Ectodermal cell (in vitro differentiated cells): ENCODE data around the gene CASP8AP2.
"Not testable (repeated sequence)": the region's sequence is repeated elsewhere in the genome, so short reads cannot be mapped to it uniquely, and the experiment has no call there.

Experiments
- H3K27ac ChIP-seq: 2 replicates; pipeline ENCODE4 v1.7.0; 2013; ENCODE audit warnings: mild to moderate bottlenecking, low read depth, low read length; ENCODE audit not compliant: insufficient read depth, poor library complexity, severe bottlenecking
- H3K27me3 ChIP-seq: 2 replicates; pipeline ENCODE4 v1.7.0; 2013; ENCODE audit warnings: mild to moderate bottlenecking, low read length; ENCODE audit not compliant: insufficient read depth, control insufficient read depth, poor library complexity, severe bottlenecking
- H3K36me3 ChIP-seq: one replicate; pipeline ENCODE4 v1.7.0; 2013; ENCODE audit warnings: low read length; ENCODE audit not compliant: control insufficient read depth, insufficient read depth
- H3K4me1 ChIP-seq: one replicate; pipeline ENCODE4 v1.7.0; 2013; ENCODE audit warnings: low read length; ENCODE audit not compliant: control insufficient read depth, insufficient read depth
- H3K4me3 ChIP-seq: 2 replicates; pipeline ENCODE4 v1.7.0; 2013; ENCODE audit warnings: low read depth, low read length, control low read depth; ENCODE audit not compliant: insufficient read depth
- H3K9me3 ChIP-seq: 2 replicates; pipeline ENCODE4 v1.7.0; 2013; ENCODE audit warnings: mild to moderate bottlenecking, low read length, moderate library complexity; ENCODE audit not compliant: control insufficient read depth
- WGBS, 2 experiments: methylation state at CpG; one replicate each; pipeline ENCODE4 v1.1.7; 2013; ENCODE audit warnings: missing lambda C conversion rate in 2 of 2; 5-methylcytosine and 5-hydroxymethylcytosine counted together

Gene CASP8AP2

DNA sequence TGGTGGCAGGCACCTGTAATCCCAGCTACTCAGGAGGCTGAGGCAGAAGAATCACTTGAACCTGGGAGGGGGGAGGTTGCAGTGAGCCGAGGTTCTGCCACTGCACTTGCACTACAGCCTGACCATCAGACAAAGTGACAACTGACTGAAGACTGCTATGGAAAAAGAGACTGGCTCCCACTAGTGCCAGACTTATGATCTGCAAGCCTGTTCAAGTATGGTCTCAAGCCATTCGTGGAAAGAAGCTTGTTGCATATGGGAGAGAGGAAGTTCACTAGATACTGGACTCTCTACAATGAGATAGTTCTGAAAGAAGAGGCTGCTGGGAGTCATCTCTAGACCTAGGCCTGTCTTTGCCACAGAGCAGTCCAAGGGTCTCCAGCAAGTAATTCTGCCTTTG lies 36.8 kb upstream of the CASP8AP2 start:
- WGBS, 2 experiments = 70 to 80% methylated on average over 2 of the region's 2 CpGs
- Histone ChIP-seq H3K27ac (no peak overlapping the region), H3K4me3 (no peak overlapping the region), H3K36me3 (peaks cover 13% of the 10 kb centered on the region), H3K4me1 (no peaks in the 10 kb centered on the region), H3K27me3 (no peaks in the 10 kb centered on the region), H3K9me3 (no peaks in the 10 kb centered on the region)

DNA sequence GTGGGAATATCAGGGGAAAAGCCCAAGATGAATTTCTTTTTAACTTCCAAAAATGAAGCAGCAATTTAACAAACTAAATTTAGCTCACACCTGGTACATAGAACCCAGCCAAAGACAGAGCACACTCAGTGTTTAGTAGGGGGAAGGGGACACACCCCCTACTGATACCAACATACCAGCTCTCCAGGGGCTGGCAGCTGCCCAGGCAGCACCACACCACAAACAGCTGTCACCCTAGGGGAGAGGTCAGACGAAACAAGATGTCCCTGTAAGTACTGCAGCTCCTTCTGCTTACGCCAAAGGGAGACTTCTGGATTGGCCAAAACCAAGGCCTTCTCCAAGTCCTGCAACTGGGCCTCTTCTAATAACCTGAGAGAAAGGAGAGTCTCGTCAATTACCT lies 36.1 kb upstream of the CASP8AP2 start:
- H3K27me3 ChIP-seq = no peaks in the 10 kb centered on the region
- H3K4me3 ChIP-seq = no peak overlapping the region
- H3K36me3 ChIP-seq = peaks cover 10% of the 10 kb centered on the region
- WGBS, 2 experiments = 87 to 88% methylated on average over 3 of the region's 3 CpGs
- no peak overlapping the region for H3K27ac ChIP-seq
- H3K9me3 ChIP-seq = no peaks in the 10 kb centered on the region
- H3K4me1 ChIP-seq = no peaks in the 10 kb centered on the region

DNA sequence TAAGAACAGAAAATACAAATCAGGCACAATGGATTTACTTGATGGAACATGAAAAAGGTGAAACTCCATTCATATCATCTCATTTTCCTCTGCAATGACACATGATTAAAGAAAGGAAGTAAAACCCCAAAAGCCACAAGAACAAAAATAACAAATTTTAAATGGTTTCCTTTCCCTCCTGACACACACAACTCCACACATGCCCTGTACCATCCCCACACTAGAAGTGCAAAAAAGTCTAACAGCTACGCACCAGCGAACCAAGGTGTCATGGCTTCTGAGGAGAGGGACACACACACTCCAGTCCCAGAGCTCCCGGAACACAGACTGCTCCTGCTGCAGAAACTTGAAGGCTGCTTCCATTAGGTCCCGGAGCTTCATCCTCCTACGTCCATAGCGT lies 35.4 kb upstream of the CASP8AP2 start:
- no peak overlapping the region for H3K27ac ChIP-seq
- no peaks in the 10 kb centered on the region for H3K27me3 ChIP-seq
- no peaks in the 10 kb centered on the region for H3K9me3 ChIP-seq
- no peak overlapping the region for H3K4me3 ChIP-seq
- WGBS, 2 experiments = 94 to 95% methylated on average over 6 of the region's 6 CpGs
- no peaks in the 10 kb centered on the region for H3K4me1 ChIP-seq
- peaks cover 9% of the 10 kb centered on the region for H3K36me3 ChIP-seq

DNA sequence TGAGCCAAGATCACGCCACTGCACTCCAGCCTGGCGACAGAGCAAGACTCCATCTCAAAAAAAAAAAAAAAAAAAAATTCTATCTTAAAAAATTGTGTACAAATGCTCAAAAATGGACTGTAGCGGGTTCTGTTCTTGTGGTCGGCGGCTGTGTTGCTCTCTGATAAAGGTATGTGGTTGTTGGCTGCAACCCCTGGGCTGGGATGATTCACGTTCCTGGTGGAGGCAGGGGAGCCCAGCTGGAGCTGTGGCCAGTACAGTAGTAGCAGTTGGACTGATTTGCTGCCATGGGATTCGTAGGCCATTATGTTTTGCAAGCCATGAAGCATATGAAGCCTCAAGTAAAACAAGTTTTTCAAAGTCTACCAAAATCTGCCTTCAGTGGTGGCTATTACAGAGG lies 32.4 kb upstream of the CASP8AP2 start:
- peaks cover 4% of the 10 kb centered on the region for H3K36me3 ChIP-seq
- no peak overlapping the region for H3K27ac ChIP-seq
- H3K4me3 ChIP-seq = no peak overlapping the region
- H3K27me3 ChIP-seq = no peaks in the 10 kb centered on the region
- 83% methylated on average over 7 of the region's 7 CpGs for WGBS, 2 experiments
- H3K9me3 ChIP-seq = no peaks in the 10 kb centered on the region
- no peaks in the 10 kb centered on the region for H3K4me1 ChIP-seq

GRCh38 chr6:89799096-89799495 lies 30.6 kb upstream of the CASP8AP2 start:
- Histone ChIP-seq H3K4me1 (no peaks in the 10 kb centered on the region), H3K27me3 (no peaks in the 10 kb centered on the region), H3K36me3 (peaks cover 8% of the 10 kb centered on the region), H3K27ac (no peak overlapping the region), H3K4me3 (no peak overlapping the region), H3K9me3 (no peaks in the 10 kb centered on the region)
- 84 to 88% methylated on average over 8 of the region's 8 CpGs for WGBS, 2 experiments

DNA sequence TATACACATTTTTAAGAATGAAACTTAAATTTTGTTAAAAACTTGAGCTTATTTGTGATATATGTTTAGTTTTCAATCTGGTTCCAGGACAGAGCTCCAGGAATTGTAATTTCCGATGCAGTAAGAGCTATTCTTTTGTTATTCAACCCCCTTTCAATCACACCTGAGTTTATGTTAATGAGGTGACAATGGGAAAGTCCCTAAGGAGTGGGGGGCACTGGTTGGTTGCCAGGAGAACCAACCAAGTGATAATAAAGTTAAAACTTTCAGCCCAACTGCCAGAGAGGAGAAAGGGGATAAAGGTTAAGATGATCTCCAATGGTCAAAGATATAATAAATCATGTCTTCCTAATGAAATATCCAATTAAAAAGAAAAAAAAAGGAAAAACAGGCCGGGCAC lies 29.9 kb upstream of the CASP8AP2 start:
- Histone ChIP-seq H3K27ac (no peak overlapping the region), H3K4me1 (no peaks in the 10 kb centered on the region), H3K9me3 (no peaks in the 10 kb centered on the region), H3K4me3 (no peak overlapping the region), H3K36me3 (peaks cover 8% of the 10 kb centered on the region), H3K27me3 (no peaks in the 10 kb centered on the region)
- WGBS, 2 experiments = 75 to 90% methylated on average over 1 to 2 of the region's 2 CpGs

DNA sequence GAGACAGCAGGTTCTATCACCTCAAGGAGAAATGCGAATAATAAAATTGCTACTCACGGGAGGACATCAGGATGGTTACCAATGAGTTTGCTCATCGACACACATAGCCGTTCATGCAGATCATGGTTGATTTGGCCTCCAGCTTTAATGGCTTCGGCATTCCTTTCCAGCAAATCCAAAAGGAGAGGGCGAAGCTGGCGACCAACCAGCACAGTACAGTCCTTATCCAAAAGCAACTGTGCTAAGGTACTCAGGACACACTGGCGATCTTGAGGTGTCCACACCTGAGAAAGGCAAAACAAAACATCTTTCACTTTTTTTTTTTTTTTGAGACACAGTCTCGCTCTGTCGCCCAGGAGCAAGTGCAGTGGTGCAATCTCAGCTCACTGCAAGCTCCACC lies 26.4 kb upstream of the CASP8AP2 start:
- Histone ChIP-seq H3K27me3 (no peaks in the 10 kb centered on the region), H3K36me3 (peaks cover 8% of the 10 kb centered on the region), H3K4me3 (no peak overlapping the region), H3K4me1 (no peaks in the 10 kb centered on the region), H3K27ac (no peak overlapping the region), H3K9me3 (no peaks in the 10 kb centered on the region)
- 92 to 96% methylated on average over 10 of the region's 10 CpGs for WGBS, 2 experiments

DNA sequence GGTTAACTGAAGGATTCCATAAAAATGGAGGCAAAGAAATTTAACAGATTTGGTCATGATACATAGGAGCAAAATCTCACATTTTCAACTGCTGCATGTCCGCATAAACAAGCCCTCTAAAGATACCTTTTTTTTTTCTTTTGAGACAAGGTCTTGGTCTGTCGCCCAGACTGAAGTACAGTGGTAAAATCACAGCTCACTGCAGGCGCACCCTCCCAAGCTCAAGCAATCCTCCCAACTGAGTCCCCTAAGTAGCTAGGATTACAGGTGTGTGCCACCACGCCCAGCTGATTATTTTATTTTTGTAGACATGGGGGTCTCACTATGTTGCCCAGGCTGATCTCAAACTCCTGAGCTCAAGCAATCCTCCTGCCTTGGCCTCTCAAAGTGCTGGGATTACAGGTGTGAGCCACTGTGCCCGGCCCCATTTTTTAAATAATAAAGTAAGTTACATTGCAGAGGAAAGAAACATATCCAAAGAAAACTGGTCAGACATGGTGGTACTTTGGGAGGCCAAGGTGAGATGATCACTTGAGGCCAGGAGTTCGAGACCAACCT lies 23.8 kb upstream of the CASP8AP2 start:
- Histone ChIP-seq H3K36me3 (peaks cover 7% of the 10 kb centered on the region), H3K4me1 (no peaks in the 10 kb centered on the region), H3K27me3 (no peaks in the 10 kb centered on the region), H3K27ac (no peak overlapping the region), H3K9me3 (no peaks in the 10 kb centered on the region), H3K4me3 (no peak overlapping the region)
- WGBS, 2 experiments = 75 to 76% methylated on average over 5 to 6 of the region's 6 CpGs

GRCh38 chr6:89807581-89807980 lies 22.1 kb upstream of the CASP8AP2 start:
- Histone ChIP-seq H3K4me3 (no peak overlapping the region), H3K36me3 (peaks cover 4% of the 10 kb centered on the region), H3K27me3 (no peaks in the 10 kb centered on the region), H3K4me1 (no peaks in the 10 kb centered on the region), H3K9me3 (no peaks in the 10 kb centered on the region), H3K27ac (no peak overlapping the region)
- WGBS, 2 experiments = 97 to 100% methylated on average over 1 to 3 of the region's 3 CpGs

DNA sequence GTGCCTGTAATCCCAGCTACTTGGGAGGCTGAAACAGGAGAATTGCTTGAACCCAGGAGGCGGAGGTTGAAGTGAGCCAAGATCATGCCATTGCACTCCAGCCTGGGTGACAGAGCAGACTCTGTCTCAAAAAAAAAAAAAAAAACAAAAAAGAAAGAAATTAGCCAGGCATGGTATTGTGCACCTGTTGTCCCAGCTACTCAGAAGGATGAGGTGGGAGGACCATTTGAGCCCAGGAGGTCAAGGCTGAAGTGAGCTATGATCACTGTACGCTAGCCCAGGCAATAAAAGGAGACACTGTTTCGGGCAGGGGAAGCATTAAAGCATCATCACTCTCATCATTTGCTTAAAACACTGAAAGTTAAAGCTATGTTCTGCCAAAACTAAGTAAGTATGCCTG lies 16.3 kb upstream of the CASP8AP2 start:
- not testable (repeated sequence) for H3K4me1 ChIP-seq, H3K36me3 ChIP-seq, H3K27me3 ChIP-seq, H3K9me3 ChIP-seq, H3K27ac ChIP-seq, H3K4me3 ChIP-seq
- 92 to 99% methylated on average over 3 of the region's 3 CpGs for WGBS, 2 experiments

DNA sequence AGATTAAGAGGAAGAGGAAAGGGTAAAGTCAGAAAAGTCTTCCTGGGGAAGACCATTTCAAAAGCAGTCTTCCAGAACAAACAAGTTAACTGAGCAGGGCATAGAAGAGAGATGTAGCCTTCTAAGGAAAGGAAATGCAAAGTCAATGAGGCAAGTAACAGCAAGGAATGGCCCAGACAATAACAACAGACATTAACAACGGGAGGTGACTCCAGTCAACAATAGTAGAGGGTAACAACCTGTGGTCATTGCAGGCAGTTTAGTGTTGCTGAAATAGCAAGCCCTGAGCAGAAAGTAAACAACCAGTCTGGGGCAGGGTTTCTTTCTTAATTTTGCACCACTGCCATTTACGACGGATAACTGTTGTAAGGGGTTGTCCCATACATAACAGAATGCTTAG lies 12.2 kb upstream of the CASP8AP2 start:
- Histone ChIP-seq H3K27me3 (no peaks in the 10 kb centered on the region), H3K27ac (no peak overlapping the region), H3K4me1 (peaks cover 8% of the 10 kb centered on the region), H3K4me3 (no peak overlapping the region), H3K9me3 (no peaks in the 10 kb centered on the region), H3K36me3 (no peaks in the 10 kb centered on the region)
- 12 to 14% methylated on average over 3 of the region's 3 CpGs for WGBS, 2 experiments
